Measurements from ENCODE around the gene LHPP. TPM values are rescaled to one million over a fixed set of nuclear protein-coding genes. Genes with fewer than 3 reads are reported as not detected.

Gene LHPP
- total and polyA plus RNA-seq, 8 donors: 12.2 to 26.8 (median 15.0) TPM

- H3K27me3 ChIP-seq: no peaks in the 10 kb centered on the region
- no peaks in the 10 kb centered on the region for H3K9me3 ChIP-seq
- peak in 2 of 4 donors; percentile 70 to 90 for DNase-seq
- intact Hi-C loops (cut with DNase I): no loop called here
- no peaks in the 10 kb centered on the region for H3K36me3 ChIP-seq
- peak; percentile 85 for ATAC-seq
- H3K4me1 ChIP-seq: peaks cover 0 to 16% of the 10 kb centered on the region in 2 donors
- H3K4me3 ChIP-seq: no peak overlapping the region
- TF ChIP-seq, protein P1, sequence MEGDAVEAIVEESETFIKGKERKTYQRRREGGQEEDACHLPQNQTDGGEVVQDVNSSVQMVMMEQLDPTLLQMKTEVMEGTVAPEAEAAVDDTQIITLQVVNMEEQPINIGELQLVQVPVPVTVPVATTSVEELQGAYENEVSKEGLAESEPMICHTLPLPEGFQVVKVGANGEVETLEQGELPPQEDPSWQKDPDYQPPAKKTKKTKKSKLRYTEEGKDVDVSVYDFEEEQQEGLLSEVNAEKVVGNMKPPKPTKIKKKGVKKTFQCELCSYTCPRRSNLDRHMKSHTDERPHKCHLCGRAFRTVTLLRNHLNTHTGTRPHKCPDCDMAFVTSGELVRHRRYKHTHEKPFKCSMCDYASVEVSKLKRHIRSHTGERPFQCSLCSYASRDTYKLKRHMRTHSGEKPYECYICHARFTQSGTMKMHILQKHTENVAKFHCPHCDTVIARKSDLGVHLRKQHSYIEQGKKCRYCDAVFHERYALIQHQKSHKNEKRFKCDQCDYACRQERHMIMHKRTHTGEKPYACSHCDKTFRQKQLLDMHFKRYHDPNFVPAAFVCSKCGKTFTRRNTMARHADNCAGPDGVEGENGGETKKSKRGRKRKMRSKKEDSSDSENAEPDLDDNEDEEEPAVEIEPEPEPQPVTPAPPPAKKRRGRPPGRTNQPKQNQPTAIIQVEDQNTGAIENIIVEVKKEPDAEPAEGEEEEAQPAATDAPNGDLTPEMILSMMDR (IDR thresholded peaks at IDR 0.05): peak; percentile 59 to 71
- no peak overlapping the region for H3K27ac ChIP-seq
These were observed 78.5 kb downstream of the LHPP start for GRCh38 chr10:124539935-124540641.

DNA sequence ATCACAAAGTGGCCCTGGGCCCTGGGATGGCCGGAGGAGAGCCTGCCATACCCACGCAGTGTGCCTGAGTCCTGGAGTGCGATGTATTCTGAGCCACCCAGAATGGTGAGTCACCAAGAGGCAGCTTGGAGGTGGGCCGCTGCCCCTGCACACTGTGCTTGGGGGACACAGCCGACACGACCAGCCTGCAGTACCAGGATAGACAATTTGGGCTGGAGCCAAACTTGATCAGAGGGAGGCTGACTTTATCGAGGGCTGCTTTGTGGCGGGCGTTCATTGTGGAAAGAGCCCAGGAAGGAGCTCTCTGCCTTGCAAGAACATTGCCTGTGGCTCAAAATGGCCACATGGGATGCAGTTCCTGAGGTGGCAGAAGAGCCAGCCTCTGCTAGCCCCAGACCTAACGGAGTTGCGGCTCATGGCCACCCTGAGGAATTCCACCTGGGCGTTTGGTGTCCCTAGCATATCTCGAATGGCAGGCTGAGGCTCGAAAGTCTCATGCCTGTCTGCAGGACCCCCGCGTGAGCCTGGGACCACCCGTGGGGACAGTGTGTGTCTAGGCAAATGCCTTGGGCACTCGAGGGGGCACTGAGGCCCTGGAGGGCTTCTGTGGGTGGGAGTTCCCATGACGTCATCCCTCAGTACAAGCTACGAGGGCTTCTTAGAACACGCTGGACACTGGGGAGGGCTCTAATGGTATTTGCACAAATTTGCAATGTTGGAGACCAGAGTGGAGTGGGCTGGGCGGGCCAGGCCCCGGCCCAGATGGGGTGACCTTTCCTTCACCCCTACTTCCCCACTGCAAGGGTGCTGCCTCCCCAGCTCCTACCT, 79.7 kb downstream of the LHPP start:
- Histone ChIP-seq H3K9me3 (no peaks in the 10 kb centered on the region), H3K27me3 (no peaks in the 10 kb centered on the region), H3K4me1 (peaks cover 0 to 4% of the 10 kb centered on the region in 2 donors), H3K4me3 (no peak overlapping the region), H3K36me3 (no peaks in the 10 kb centered on the region), H3K27ac (no peak overlapping the region)
- intact Hi-C loops (cut with DNase I): no loop called here
- TF ChIP-seq, protein P1 (IDR thresholded peaks at IDR 0.05): no peak
- peak in 1 of 4 donors; percentile 52 for DNase-seq
- ATAC-seq: no peak

- intact Hi-C loops (cut with DNase I): no loop called here
- TF ChIP-seq, protein P1 (IDR thresholded peaks at IDR 0.05): no peak
- no peak for ATAC-seq
- Histone ChIP-seq H3K9me3 (no peaks in the 10 kb centered on the region), H3K4me3 (no peak overlapping the region), H3K27me3 (no peaks in the 10 kb centered on the region), H3K36me3 (no peaks in the 10 kb centered on the region), H3K4me1 (no peaks in the 10 kb centered on the region), H3K27ac (no peak overlapping the region)
- DNase-seq: peak in 1 of 4 donors; percentile 61
These were observed 80.7 kb downstream of the LHPP start for GRCh38 chr10:124542336-124542735.

DNA sequence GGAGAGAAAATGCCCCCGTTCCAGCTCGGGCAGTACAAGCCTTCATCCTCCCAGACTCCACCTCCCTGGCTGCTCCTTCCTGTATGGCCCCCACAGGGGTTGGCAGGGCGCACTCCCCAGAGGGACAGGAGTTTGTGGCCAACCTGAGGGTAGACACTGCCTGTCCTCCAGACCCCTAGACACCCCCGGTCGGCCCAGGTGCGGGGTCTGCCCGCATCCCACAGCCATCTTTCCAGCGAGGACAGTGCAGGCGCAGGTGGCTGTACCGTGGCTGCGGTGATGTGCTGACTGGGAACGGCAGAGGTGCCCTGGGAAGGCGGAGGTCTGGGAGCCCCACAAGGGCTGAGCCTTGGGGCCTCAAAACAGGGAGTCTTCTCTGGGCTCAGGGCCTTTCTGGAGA, 81.5 kb downstream of the LHPP start:
- Histone ChIP-seq H3K36me3 (no peaks in the 10 kb centered on the region), H3K4me3 (no peak overlapping the region), H3K27me3 (no peaks in the 10 kb centered on the region), H3K27ac (no peak overlapping the region), H3K9me3 (no peaks in the 10 kb centered on the region), H3K4me1 (peaks cover 0 to 4% of the 10 kb centered on the region in 2 donors)
- TF ChIP-seq, protein P1 (IDR thresholded peaks at IDR 0.05): no peak
- intact Hi-C loops (cut with DNase I): no loop called here
- DNase-seq (peak in 1 of 4 donors; percentile 72), ATAC-seq (no peak)

DNA sequence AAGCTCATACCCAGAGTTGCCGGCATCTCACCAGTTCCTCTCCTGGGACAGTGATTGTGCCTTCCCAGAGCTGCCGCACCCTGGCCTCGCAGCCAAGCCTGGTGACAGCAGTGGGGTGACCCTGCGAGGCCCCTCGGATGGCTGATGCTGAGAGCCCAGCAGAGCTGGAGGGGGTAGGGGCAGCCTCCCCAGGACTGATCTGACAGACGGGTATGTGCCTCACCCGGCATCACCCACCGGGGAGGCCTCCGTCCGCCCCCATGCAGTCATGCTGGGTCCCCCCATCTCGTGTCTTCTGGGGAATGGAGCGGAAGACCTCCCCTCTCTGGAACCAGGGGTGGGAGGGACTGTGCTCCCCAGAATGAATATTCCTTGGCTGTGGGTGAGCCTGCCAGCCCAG, 82.3 kb downstream of the LHPP start:
- Histone ChIP-seq H3K27ac (no peak overlapping the region), H3K36me3 (no peaks in the 10 kb centered on the region), H3K4me3 (no peak overlapping the region), H3K4me1 (peaks cover 0 to 4% of the 10 kb centered on the region in 2 donors), H3K9me3 (no peaks in the 10 kb centered on the region), H3K27me3 (no peaks in the 10 kb centered on the region)
- ATAC-seq (no peak), DNase-seq (peak in 1 of 4 donors; percentile 51)
- intact Hi-C loops (cut with DNase I): no loop called here
- TF ChIP-seq, protein P1 (IDR thresholded peaks at IDR 0.05): no peak

Data from left lung (tissue), 10 donors.